Liver (tissue), 3 donors: ENCODE data around the gene PYGB.

Experiments used
- EGR1 ChIP-seq, 2 donors: IDR thresholded peaks; 2 replicates each; pipeline ENCODE4 v1.6.1; 2016 to 2018; ENCODE audit warnings: antibody characterized with exemption in 2 of 2, low read depth in 2 of 2
- FOXA1 ChIP-seq: IDR thresholded peaks from 2 replicates; pipeline ENCODE4 v1.6.1; 2016; ENCODE audit warnings: antibody characterized with exemption
- HNF4G ChIP-seq: IDR thresholded peaks from 2 replicates; pipeline ENCODE4 v1.6.1; 2016; ENCODE audit warnings: antibody characterized with exemption
- JUND ChIP-seq, 2 donors: IDR thresholded peaks; 2 replicates each; pipeline ENCODE4 v1.6.1; 2016; ENCODE audit warnings: antibody characterized with exemption in 2 of 2
- RAD21 ChIP-seq, 2 donors: IDR thresholded peaks; 2 replicates each; pipeline ENCODE4 v1.6.1; 2016; ENCODE audit warnings: antibody characterized with exemption in 2 of 2, mild to moderate bottlenecking in 2 of 2
- RXRA ChIP-seq, 2 donors: IDR thresholded peaks; 2 replicates each; pipeline ENCODE4 v1.6.1; 2017 to 2018; ENCODE audit warnings: antibody characterized with exemption in 2 of 2, mild to moderate bottlenecking in 1 of 2
- TAF1 ChIP-seq: conservative IDR thresholded peaks from 2 replicates; pipeline ENCODE4 v1.6.1; 2016; ENCODE audit warnings: antibody characterized with exemption, mild to moderate bottlenecking
- YY1 ChIP-seq: IDR thresholded peaks from 2 replicates; pipeline ENCODE4 v1.6.1; 2016; ENCODE audit warnings: antibody characterized with exemption, mild to moderate bottlenecking
- TF ChIP-seq, protein P1 (sequence below): fragments of 150-350 bp; IDR thresholded peaks from 2 replicates; pipeline ENCODE4 v1.5.1; 2017; ENCODE audit warnings: improper control_type of control experiment, low read depth, low read length; ENCODE audit not compliant: missing input control
- TF ChIP-seq, protein P2 (sequence below): IDR thresholded peaks from 2 replicates; pipeline ENCODE4 v1.6.1; 2016; ENCODE audit warnings: antibody characterized with exemption
- TF ChIP-seq, protein P3 (sequence below): IDR thresholded peaks from 2 replicates; pipeline ENCODE4 v1.6.1; 2016; ENCODE audit warnings: antibody characterized with exemption
- TF ChIP-seq, protein P4 (sequence below): IDR thresholded peaks from 2 replicates; pipeline ENCODE4 v1.6.1; 2016; ENCODE audit warnings: antibody characterized with exemption, mild to moderate bottlenecking
- donor health status: healthy.
- donor health status: healthy.

DNA sequence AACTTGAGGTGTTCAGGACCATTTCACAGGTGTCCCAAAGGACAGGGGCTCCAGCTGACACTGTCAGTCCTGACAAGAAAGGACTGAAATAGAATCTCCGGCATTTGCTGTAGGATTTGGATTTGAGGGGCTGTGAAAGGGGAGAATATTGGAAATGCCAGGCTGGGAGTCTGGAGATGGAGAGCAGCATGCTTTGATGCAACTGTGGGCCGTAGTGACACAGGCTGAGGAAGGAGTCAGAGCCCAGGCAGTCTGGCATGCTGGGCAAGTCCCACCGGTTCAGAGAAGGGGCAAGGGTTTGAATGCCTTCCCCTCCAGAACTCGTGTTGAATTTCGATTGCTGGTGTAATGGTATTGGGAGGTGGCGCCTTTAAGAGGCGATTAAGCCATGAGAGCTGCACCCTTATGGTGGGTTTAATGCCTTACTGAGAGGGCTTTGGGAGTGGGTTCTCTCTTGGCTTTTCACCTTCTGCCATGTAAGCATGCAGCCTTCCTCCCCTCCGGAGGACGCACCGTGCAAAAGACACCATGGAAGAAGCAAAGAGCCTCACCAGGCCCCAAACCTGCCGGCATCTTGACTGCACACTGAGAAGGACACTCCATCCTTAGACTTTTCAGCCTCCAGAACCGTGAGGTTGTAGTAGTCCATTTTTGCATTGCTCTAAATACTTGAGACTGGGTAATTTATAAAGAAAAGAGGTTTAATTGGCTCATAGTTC is 9.4 kb upstream of the PYGB start:
- TF ChIP-seq, protein P1, sequence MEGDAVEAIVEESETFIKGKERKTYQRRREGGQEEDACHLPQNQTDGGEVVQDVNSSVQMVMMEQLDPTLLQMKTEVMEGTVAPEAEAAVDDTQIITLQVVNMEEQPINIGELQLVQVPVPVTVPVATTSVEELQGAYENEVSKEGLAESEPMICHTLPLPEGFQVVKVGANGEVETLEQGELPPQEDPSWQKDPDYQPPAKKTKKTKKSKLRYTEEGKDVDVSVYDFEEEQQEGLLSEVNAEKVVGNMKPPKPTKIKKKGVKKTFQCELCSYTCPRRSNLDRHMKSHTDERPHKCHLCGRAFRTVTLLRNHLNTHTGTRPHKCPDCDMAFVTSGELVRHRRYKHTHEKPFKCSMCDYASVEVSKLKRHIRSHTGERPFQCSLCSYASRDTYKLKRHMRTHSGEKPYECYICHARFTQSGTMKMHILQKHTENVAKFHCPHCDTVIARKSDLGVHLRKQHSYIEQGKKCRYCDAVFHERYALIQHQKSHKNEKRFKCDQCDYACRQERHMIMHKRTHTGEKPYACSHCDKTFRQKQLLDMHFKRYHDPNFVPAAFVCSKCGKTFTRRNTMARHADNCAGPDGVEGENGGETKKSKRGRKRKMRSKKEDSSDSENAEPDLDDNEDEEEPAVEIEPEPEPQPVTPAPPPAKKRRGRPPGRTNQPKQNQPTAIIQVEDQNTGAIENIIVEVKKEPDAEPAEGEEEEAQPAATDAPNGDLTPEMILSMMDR: no peak
- TF ChIP-seq, protein P2, sequence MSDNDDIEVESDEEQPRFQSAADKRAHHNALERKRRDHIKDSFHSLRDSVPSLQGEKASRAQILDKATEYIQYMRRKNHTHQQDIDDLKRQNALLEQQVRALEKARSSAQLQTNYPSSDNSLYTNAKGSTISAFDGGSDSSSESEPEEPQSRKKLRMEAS: no peak
- TF ChIP-seq, protein P3, sequence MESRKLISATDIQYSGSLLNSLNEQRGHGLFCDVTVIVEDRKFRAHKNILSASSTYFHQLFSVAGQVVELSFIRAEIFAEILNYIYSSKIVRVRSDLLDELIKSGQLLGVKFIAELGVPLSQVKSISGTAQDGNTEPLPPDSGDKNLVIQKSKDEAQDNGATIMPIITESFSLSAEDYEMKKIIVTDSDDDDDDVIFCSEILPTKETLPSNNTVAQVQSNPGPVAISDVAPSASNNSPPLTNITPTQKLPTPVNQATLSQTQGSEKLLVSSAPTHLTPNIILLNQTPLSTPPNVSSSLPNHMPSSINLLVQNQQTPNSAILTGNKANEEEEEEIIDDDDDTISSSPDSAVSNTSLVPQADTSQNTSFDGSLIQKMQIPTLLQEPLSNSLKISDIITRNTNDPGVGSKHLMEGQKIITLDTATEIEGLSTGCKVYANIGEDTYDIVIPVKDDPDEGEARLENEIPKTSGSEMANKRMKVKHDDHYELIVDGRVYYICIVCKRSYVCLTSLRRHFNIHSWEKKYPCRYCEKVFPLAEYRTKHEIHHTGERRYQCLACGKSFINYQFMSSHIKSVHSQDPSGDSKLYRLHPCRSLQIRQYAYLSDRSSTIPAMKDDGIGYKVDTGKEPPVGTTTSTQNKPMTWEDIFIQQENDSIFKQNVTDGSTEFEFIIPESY: no peak
- TF ChIP-seq YY1: no peak
- no peak for TF ChIP-seq EGR1 (IDR thresholded peaks at IDR 0.05; ENCODE audit: low read depth in 2 of 2)
- TF ChIP-seq, protein P4, sequence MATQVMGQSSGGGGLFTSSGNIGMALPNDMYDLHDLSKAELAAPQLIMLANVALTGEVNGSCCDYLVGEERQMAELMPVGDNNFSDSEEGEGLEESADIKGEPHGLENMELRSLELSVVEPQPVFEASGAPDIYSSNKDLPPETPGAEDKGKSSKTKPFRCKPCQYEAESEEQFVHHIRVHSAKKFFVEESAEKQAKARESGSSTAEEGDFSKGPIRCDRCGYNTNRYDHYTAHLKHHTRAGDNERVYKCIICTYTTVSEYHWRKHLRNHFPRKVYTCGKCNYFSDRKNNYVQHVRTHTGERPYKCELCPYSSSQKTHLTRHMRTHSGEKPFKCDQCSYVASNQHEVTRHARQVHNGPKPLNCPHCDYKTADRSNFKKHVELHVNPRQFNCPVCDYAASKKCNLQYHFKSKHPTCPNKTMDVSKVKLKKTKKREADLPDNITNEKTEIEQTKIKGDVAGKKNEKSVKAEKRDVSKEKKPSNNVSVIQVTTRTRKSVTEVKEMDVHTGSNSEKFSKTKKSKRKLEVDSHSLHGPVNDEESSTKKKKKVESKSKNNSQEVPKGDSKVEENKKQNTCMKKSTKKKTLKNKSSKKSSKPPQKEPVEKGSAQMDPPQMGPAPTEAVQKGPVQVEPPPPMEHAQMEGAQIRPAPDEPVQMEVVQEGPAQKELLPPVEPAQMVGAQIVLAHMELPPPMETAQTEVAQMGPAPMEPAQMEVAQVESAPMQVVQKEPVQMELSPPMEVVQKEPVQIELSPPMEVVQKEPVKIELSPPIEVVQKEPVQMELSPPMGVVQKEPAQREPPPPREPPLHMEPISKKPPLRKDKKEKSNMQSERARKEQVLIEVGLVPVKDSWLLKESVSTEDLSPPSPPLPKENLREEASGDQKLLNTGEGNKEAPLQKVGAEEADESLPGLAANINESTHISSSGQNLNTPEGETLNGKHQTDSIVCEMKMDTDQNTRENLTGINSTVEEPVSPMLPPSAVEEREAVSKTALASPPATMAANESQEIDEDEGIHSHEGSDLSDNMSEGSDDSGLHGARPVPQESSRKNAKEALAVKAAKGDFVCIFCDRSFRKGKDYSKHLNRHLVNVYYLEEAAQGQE: no peak
- no peak for TF ChIP-seq FOXA1
- no peak for TF ChIP-seq RAD21 (IDR thresholded peaks at IDR 0.05)
- TF ChIP-seq TAF1: no peak
- TF ChIP-seq JUND (IDR thresholded peaks at IDR 0.05): no peak
- TF ChIP-seq HNF4G: no peak
- TF ChIP-seq RXRA (IDR thresholded peaks at IDR 0.05): no peak
